Left forelimb (tissue), 1 donor: ENCODE results near the gene ERGIC1.
"Not testable (repeated sequence)": the region's sequence is repeated elsewhere in the genome, so short reads cannot be mapped to it uniquely, and the experiment has no call there.

ENCODE experiments used
- DNase-seq: peaks from one replicate; pipeline ENCODE4 v3.0.0-alpha.2; 2018; ENCODE audit warnings: low spot score

ERGIC1 gene

GRCh38 chr5:172830275-172830799, 3.7 kb upstream of the ERGIC1 start:
- no peak for DNase-seq

GRCh38 chr5:172830876-172831662, 3.0 kb upstream of the ERGIC1 start:
- DNase-seq = no peak

- DNase-seq = no peak
These were observed 1.4 kb upstream of the ERGIC1 start for GRCh38 chr5:172832383-172833315.

- DNase-seq = no peak
These were observed 722 bp upstream of the ERGIC1 start for GRCh38 chr5:172833372-172833685.

GRCh38 chr5:172834415-172835289, 601 bp downstream of the ERGIC1 start:
- no peak for DNase-seq

- no peak for DNase-seq
These were observed 1.4 kb downstream of the ERGIC1 start for GRCh38 chr5:172835290-172835993.

- DNase-seq = no peak
These were observed 1.9 kb downstream of the ERGIC1 start for GRCh38 chr5:172835994-172836356.

- DNase-seq = no peak
These were observed 3.6 kb downstream of the ERGIC1 start for GRCh38 chr5:172837640-172838039.

GRCh38 chr5:172838151-172838875, 4.3 kb downstream of the ERGIC1 start:
- no peak for DNase-seq

GRCh38 chr5:172839669-172840431, 5.8 kb downstream of the ERGIC1 start:
- DNase-seq = no peak

- no peak for DNase-seq
These were observed 6.5 kb downstream of the ERGIC1 start for GRCh38 chr5:172840432-172841154.

- no peak for DNase-seq
These were observed 7.2 kb downstream of the ERGIC1 start for GRCh38 chr5:172841256-172841655.

- no peak for DNase-seq
These were observed 9.9 kb downstream of the ERGIC1 start for GRCh38 chr5:172843825-172844576.

GRCh38 chr5:172844577-172844838, 10.5 kb downstream of the ERGIC1 start:
- no peak for DNase-seq

GRCh38 chr5:172845154-172845553, 11.1 kb downstream of the ERGIC1 start:
- DNase-seq = no peak

- DNase-seq = no peak
These were observed 11.5 kb downstream of the ERGIC1 start for GRCh38 chr5:172845576-172845975.

GRCh38 chr5:172846249-172846648, 12.2 kb downstream of the ERGIC1 start:
- DNase-seq = no peak

GRCh38 chr5:172846677-172847076, 12.6 kb downstream of the ERGIC1 start:
- DNase-seq = no peak

GRCh38 chr5:172847584-172847983, 13.5 kb downstream of the ERGIC1 start:
- DNase-seq = not testable (repeated sequence)
